HG03103 (cell line): ENCODE results near the gene PGF.
A peak's percentile ranks its signal among the peaks of the same experiment; 100 is the strongest.
"Not testable (repeated sequence)": the region's sequence is repeated elsewhere in the genome, so short reads cannot be mapped to it uniquely, and the experiment has no call there.

Source experiments
- ATAC-seq: cut with Tn5 transposase; IDR thresholded peaks from one replicate; pipeline ENCODE4 v1.9.1; 2021; ENCODE audit warnings: low read depth; ENCODE audit not compliant: unreplicated experiment

The PGF gene

GRCh38 chr14:74955229-74956026 lies at the start of gene PGF:
PGF (minus strand) TSS chr14:74955597; CDS start chr14:74955242, 355 bp downstream.
- ATAC-seq, result no peak

DNA sequence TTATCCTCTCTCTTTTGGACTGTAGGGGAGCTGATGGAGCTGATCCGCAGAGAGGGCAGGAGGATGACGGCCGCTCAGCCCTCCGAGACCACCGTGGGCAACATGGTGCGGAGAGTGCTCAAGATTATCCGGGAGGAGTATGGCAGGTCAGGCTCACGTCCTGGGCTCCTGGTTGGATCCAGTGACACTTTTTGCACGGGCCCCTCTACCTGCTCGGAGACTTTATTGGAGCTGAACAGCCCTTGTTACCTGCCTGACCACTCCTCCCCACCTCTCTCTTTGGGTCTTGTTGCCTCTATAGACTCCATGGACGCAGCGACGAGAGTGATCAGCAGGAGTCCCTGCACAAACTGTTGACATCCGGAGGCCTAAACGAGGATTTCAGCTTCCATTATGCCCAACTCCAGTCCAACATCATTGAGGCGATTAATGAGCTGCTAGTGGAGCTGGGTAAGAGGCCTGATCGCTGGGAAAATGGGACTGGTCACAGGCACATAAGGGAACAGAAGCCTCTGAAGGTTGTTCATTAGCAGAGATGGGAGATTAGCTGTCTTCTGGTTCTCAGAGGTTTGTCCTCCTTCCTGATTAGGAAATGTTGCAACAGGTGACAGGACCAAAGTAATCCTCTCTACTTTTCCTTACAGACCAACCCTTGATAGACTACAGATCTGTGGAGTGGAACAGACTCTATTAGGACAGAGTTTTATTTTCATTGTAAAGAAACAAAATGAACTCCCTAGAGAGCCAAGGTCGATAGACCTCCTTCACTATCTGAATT lies 48.0 kb upstream of the PGF start:
- no peak for ATAC-seq

GRCh38 chr14:75002392-75003249 lies 47.2 kb upstream of the PGF start, which contains the start of gene EIF2B2:
EIF2B2 (plus strand) TSS chr14:75002921; CDS start chr14:75002991, 70 bp downstream.
- ATAC-seq, result peak; percentile 97

DNA sequence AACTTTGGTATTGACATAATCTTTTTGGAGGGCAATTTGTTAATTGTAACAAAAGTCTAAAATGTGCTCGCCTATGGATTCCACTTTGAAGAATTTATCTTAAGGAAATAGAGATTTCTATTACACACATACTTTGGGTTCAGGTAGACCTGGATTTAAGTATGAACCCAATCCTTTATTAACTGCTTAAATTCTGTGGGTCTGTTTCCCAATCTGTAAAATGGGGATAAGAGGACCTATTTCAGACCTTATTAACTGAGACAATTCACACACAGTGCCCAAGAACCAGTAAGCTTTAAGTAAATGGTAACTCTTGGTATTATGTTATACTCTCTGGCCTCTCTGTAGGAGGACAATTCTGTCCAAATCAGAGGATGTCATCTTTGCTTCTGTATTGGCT lies 46.5 kb upstream of the PGF start:
- no peak for ATAC-seq

DNA sequence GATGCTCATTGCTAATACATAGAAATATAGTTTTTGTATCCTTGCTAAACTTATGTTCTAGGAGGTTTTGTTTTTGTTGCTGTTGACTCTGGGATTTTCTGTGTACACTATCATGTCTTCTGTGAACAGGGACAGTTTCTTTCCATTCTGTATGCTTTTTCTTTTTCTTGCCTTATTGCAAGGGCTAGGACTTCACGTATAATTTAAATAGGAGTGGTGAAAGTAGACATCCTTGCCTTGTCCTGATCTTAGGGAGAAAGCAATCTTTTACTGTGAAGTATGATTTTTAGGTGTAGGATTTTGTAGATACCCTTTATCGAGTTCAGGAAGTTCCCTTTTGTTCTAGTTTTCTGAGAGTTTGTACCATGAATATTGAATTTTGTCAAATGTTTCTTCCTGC lies 45.9 kb upstream of the PGF start:
- ATAC-seq, result no peak

DNA sequence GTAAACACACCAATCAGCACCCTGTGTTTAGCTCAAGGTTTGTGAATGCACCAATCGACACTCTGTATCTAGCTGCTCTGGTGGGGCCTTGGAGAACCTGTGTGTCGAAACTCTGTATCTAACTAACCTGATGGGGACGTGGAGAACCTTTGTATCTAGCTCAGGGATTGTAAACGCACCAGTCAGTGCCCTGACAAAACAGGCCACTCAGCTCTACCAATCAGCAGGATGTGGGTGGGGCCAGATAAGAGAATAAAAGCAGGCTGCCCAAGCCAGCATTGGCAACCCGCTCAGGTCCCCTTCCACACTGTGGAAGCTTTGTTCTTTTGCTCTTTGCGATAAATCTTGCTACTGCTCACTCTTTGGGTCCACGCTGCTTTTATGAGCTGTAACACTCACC lies 40.4 kb upstream of the PGF start:
- not testable (repeated sequence) for ATAC-seq

DNA sequence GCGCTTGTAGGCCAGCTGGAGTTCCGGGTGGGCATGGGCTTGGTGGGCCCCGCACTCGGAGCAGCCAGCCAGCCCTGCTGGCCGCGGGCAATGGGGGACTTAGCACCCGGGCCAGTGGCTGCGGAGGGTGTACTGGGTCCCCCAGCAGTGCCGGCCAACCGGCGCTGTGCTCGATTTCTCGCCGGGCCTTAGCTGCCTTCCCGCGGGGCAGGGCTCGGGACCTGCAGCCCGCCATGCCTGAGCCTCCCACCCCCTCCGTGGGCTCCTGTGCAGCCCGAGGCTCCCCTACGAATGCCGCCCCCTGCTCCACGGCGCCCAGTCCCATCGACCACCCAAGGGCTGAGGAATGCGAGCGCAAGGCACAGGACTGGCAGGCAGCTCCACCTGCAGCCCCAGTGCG lies 38.8 kb upstream of the PGF start:
- not testable (repeated sequence) for ATAC-seq

DNA sequence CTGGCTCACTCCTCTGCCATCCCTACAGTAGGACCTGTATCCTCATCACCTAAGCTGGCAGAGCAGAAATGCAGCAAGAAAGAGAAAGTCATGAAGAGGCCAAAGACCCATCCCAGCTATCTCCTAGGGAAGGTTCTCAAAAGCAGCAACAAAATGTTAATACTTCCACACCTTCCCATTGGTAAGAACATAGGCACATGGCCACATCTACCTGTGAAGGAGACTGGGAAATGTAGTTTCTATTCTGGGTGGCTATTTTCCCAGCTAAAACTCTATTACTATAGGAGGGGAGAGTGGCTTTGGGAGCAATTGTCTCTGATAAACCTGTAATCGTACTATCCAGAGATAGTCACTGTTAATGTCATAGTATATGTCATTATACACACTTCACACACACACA lies 33.6 kb upstream of the PGF start:
- no peak for ATAC-seq

DNA sequence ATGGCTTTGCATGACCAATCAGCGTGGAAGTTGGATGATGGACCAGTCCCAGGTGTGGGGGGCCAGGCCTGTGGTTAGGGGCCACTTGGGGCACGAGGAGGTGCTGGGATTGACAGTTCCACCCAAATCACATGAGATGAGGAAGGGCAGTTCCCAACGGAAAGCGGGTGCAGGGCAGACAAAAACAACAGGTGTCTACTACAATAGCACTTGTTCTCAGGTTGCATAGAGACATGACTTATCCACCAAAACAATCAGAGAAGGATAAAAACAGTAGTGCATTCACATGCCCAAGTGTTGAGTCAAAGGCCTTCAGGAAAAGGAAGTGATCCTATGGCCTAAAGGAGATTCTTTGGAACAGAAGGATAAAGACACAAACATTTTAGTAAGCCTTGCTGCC lies 32.7 kb upstream of the PGF start:
- no peak for ATAC-seq

DNA sequence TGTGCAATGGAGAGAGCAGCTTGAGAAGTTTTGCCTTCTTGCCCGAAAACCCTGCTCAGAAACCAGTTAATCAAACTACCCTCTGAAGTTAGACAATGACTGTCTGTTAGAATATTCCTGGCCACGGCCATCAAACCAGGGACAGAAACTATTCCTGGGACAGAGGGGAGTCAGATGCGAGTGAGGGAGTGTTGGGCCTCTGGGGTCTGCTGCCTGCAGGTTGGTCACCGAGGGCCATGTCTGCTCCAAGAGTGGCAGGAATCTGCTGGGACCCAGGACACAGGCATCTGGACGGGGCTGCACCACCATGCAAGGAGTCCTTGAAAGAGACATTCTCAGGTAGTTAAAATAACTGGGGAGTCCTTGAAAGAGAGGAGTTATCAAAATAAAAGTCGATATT lies 30.4 kb upstream of the PGF start:
- ATAC-seq, result no peak

GRCh38 chr14:74985028-74985310 lies 29.6 kb upstream of the PGF start:
- no peak for ATAC-seq

- no peak for ATAC-seq
These were observed 29.0 kb upstream of the PGF start for GRCh38 chr14:74984236-74985027.

DNA sequence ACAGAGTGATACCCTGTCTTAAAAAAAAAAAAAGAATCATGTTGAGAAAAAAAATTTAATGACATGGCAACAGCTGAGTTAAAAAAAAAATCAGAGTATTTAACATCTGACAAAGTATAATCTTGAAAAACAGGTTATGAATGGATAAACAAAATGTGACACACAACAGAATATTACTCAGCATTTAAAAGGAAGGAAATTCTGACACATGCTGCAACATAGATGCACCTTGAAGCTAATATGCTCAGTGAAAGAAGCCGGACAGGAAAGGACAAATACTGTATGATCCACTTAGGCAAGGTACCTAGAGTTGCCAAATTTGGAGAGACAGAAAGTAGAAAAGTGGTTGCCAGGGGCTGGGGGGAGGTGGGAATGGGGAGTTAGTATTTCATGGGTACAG lies 27.9 kb upstream of the PGF start:
- no peak for ATAC-seq

DNA sequence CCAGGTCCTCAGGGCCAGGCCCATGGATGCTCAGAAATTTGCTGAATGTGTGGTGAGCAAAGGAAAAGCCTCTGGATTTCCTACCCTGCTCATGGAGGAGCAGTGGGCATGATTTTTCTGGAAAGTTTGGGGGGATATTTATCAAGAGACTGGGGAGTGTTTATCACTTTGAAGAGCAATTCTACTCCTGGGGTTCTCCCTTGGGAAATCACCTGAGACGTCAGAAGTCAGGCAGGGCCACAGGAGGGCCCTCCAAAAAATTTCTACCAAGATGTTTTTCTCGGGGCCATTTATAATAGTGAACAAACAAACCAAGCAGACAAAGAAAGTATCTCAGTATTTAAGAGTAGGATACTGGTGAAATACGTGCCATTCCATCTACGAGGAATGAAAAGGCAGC lies 27.3 kb upstream of the PGF start:
- ATAC-seq, result no peak

- no peak for ATAC-seq
These were observed 26.4 kb upstream of the PGF start for GRCh38 chr14:74981833-74982232.

DNA sequence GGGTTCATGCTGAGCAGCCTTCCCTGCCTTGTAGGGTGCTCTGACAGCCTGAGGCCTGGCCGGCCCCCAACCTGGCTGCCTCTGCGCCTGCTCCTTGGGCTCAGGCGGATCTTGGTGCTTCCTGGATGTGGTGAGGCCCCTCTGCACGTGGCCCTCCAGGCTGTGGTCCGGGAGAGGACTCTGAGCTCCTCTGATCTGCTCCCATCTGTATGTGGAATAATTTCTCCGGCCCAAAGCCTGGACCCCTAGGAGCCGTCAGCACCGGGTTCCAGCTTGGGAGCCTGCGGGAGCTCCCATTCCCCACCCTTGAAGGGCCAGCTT lies 26.0 kb upstream of the PGF start:
- ATAC-seq, result no peak

- ATAC-seq, result no peak
These were observed 25.5 kb upstream of the PGF start for GRCh38 chr14:74980731-74981461.

GRCh38 chr14:74980398-74980730 lies 25.0 kb upstream of the PGF start:
- no peak for ATAC-seq

DNA sequence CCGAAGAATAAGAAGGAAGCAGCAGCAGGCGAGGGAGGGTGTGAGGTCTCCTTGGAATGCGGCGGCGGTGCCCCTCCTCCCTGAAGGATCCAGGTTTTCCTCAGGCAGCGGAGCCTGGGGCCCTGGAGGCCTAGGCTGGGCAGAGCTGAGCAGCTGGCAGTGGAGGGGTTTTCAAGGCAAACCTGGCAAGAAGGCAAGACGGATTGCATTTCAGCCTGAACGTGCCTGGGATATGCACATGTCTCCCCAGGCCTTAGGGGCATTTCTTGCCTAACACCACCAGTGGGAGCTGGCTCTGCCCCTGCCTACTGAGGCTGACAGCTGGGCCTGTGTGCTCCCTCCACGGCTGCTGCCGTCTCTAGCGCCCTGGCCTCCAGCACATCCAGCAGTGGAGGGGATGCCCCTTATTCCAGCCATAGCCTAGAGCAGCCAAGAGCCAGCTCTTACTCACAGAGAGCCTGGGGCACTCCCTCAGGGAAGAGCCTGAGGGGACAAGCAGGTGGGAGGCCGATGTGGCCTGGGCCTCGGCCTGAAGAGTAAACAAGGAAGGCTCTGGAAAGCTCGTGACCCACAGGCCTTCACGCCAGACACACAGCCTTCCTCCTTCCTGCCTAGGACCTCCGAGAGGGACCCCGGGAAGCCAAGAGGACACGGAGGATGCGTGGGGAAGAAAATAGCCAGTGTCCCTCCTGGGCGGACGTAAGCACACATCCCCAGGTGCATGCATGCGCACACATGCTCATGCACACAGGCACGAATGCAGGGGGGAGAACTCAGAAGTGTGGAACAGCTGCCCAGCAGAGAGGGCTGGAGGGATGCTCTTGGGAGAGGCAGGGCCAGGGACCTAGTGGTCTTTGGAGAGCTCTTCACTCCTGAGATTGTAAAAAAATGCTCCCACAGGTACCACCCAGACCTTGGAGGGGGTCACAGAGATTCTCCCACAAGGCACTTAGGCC lies 24.3 kb upstream of the PGF start:
- ATAC-seq, result no peak
